ENCODE measurements around the gene TBC1D30.

Gene TBC1D30

DNA sequence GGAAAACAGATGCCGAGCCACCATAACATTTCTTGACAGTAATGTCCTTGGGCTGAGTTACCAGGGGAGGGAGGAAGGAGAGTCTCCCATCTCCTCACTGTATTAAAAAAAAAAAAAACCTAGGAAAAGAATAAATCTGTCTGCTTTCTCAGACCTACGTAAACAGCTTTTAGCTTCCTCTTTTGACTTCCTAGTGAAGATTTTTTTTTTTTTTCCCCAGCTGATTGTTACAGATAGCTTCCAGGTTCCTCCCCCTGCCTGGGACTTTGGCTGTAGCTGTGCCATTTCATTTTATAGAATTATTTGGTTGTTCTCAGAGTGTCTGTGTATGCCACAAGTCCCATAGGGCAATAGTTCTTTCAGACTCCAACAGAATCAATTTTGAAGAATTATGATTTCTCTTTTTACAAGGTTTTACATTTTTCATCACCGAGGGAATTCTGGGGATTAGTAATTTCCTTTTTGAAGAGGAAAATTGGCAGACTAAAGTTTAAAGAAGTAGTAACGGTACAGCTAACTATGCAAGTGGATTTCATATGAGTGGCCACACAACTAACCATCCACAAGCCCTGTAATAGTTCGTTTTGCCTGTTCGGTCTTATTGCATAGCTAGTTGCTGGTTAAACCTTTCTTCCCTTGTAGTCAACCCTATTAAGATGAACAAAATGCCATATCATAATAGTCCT lies 42.1 kb upstream of the TBC1D30 start:
- no peak overlapping the region for H2AFZ ChIP-seq (ENCODE audit: low read depth, low read length, severe bottlenecking)
- TF ChIP-seq, protein P1, sequence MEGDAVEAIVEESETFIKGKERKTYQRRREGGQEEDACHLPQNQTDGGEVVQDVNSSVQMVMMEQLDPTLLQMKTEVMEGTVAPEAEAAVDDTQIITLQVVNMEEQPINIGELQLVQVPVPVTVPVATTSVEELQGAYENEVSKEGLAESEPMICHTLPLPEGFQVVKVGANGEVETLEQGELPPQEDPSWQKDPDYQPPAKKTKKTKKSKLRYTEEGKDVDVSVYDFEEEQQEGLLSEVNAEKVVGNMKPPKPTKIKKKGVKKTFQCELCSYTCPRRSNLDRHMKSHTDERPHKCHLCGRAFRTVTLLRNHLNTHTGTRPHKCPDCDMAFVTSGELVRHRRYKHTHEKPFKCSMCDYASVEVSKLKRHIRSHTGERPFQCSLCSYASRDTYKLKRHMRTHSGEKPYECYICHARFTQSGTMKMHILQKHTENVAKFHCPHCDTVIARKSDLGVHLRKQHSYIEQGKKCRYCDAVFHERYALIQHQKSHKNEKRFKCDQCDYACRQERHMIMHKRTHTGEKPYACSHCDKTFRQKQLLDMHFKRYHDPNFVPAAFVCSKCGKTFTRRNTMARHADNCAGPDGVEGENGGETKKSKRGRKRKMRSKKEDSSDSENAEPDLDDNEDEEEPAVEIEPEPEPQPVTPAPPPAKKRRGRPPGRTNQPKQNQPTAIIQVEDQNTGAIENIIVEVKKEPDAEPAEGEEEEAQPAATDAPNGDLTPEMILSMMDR (IDR thresholded peaks at IDR 0.05; ENCODE audit: insufficient read depth, low read length, poor library complexity, severe bottlenecking) = no peak
- no peak for TF ChIP-seq EZH2phosphoT487 (conservative IDR thresholded peaks at IDR 0.05; ENCODE audit: low read length)
- no peaks in the 10 kb centered on the region for H3K79me2 ChIP-seq (ENCODE audit: insufficient read depth, low read length)
- H3K36me3 ChIP-seq (ENCODE audit: low read length) = no peaks in the 10 kb centered on the region
- no peaks in the 10 kb centered on the region for H4K20me1 ChIP-seq (ENCODE audit: low read depth, low read length)
- no peak overlapping the region for H3K4me3 ChIP-seq (ENCODE audit: insufficient read depth, low read length, poor library complexity, severe bottlenecking)
- H3K9me2 ChIP-seq (replicated peaks; ENCODE audit: insufficient read depth, low read length) = no peaks in the 10 kb centered on the region
- H3K4me2 ChIP-seq (ENCODE audit: low read depth, low read length, poor library complexity, severe bottlenecking) = peak overlapping the region; percentile 50
- H3K27me3 ChIP-seq (ENCODE audit: low read length) = no peaks in the 10 kb centered on the region
- H3K9ac ChIP-seq (ENCODE audit: low read length) = no peak overlapping the region
- no peak overlapping the region for H3K27ac ChIP-seq (ENCODE audit: low read depth, low read length)
- peaks cover 10% of the 10 kb centered on the region; the same call in 1 of the 2 replicates for H3F3A ChIP-seq (ENCODE audit: insufficient read depth)
- H3K9me3 ChIP-seq (ENCODE audit: insufficient read depth, low read length) = no peaks in the 10 kb centered on the region

DNA sequence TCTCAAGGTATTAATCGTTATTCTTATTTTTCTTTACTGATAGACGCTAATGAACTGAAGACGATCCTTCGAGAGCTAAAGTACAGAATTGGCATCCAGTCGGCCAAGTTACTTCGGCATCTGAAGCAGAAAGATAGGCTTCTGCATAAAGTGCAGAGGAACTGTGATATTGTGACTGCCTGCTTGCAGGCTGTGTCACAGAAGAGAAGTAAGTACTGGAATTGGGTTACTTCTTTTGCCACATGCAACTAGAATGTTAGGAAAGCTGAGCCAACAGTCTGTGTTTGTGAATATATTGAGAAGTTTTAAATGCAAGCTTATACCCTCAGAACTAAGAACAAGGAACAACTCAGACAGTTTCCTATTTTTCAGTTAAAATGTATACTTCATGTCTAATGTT lies 38.6 kb upstream of the TBC1D30 start:
- H3K27me3 ChIP-seq (ENCODE audit: low read length) = no peaks in the 10 kb centered on the region
- no peak overlapping the region for H3K4me2 ChIP-seq (ENCODE audit: low read depth, low read length, poor library complexity, severe bottlenecking)
- H3K79me2 ChIP-seq (ENCODE audit: insufficient read depth, low read length) = no peaks in the 10 kb centered on the region
- H3K9me2 ChIP-seq (replicated peaks; ENCODE audit: insufficient read depth, low read length) = no peaks in the 10 kb centered on the region
- H3K9ac ChIP-seq (ENCODE audit: low read length) = no peak overlapping the region
- no peaks in the 10 kb centered on the region for H3K36me3 ChIP-seq (ENCODE audit: low read length)
- H2AFZ ChIP-seq (ENCODE audit: low read depth, low read length, severe bottlenecking) = no peak overlapping the region
- H3K4me3 ChIP-seq (ENCODE audit: insufficient read depth, low read length, poor library complexity, severe bottlenecking) = no peak overlapping the region
- no peak overlapping the region for H3K27ac ChIP-seq (ENCODE audit: low read depth, low read length)
- TF ChIP-seq, protein P1 (IDR thresholded peaks at IDR 0.05; ENCODE audit: insufficient read depth, low read length, poor library complexity, severe bottlenecking) = no peak
- TF ChIP-seq EZH2phosphoT487 (conservative IDR thresholded peaks at IDR 0.05; ENCODE audit: low read length) = no peak
- no peaks in the 10 kb centered on the region for H3K9me3 ChIP-seq (ENCODE audit: insufficient read depth, low read length)
- H4K20me1 ChIP-seq (ENCODE audit: low read depth, low read length) = no peaks in the 10 kb centered on the region
- H3F3A ChIP-seq (ENCODE audit: insufficient read depth) = 0 out of 2 replicates have a peak, but pooled peaks cover 5% of the 10 kb centered on the region

DNA sequence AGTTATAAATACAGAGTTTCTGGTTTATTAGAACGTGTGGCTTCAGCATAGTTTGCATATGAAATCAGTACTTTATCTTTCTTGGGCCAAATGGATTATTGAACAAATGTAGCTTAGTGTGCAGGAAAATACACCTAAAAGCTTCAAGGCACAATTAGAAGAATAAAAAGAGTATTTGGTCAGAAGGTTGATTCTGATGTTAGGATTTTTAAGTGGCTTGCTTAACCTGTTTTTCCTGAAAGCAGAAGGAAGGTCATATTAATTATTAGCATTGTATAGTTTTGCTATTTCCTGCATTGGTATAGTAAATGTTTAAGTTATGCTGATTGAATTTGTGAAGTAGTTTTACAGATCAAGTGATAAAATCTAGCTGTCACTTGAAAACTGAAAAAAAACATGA lies 34.3 kb upstream of the TBC1D30 start:
- Histone ChIP-seq H3K4me3 (ENCODE audit: insufficient read depth, low read length, poor library complexity, severe bottlenecking) (no peak overlapping the region), H3K4me2 (ENCODE audit: low read depth, low read length, poor library complexity, severe bottlenecking) (no peak overlapping the region)

More for the DNA sequence above, 34.3 kb upstream of the TBC1D30 start:
- Histone ChIP-seq H3K36me3 (ENCODE audit: low read length) (no peaks in the 10 kb centered on the region), H3K27me3 (ENCODE audit: low read length) (no peaks in the 10 kb centered on the region), H3K9me2 (replicated peaks; ENCODE audit: insufficient read depth, low read length) (no peaks in the 10 kb centered on the region), H3K9ac (ENCODE audit: low read length) (no peak overlapping the region), H2AFZ (ENCODE audit: low read depth, low read length, severe bottlenecking) (no peak overlapping the region), H3K9me3 (ENCODE audit: insufficient read depth, low read length) (no peaks in the 10 kb centered on the region), H3F3A (ENCODE audit: insufficient read depth) (no peaks in the 10 kb centered on the region), H4K20me1 (ENCODE audit: low read depth, low read length) (no peaks in the 10 kb centered on the region), H3K27ac (ENCODE audit: low read depth, low read length) (no peak overlapping the region), H3K79me2 (ENCODE audit: insufficient read depth, low read length) (no peaks in the 10 kb centered on the region)
- TF ChIP-seq EZH2phosphoT487 (conservative IDR thresholded peaks at IDR 0.05; ENCODE audit: low read length) = no peak
- TF ChIP-seq, protein P1 (IDR thresholded peaks at IDR 0.05; ENCODE audit: insufficient read depth, low read length, poor library complexity, severe bottlenecking) = no peak

Data from SU-DHL-6 (cell line).